NCI-H748 treated with DMSO at 0.1 percent for 48 hours (cell line): Measurements from ENCODE around the gene KLHL29.

Source experiments
- DNase-seq: peaks from one replicate; lab custom pipeline; 2025; lab: John Stamatoyannopoulos, UW

KLHL29 gene

DNA sequence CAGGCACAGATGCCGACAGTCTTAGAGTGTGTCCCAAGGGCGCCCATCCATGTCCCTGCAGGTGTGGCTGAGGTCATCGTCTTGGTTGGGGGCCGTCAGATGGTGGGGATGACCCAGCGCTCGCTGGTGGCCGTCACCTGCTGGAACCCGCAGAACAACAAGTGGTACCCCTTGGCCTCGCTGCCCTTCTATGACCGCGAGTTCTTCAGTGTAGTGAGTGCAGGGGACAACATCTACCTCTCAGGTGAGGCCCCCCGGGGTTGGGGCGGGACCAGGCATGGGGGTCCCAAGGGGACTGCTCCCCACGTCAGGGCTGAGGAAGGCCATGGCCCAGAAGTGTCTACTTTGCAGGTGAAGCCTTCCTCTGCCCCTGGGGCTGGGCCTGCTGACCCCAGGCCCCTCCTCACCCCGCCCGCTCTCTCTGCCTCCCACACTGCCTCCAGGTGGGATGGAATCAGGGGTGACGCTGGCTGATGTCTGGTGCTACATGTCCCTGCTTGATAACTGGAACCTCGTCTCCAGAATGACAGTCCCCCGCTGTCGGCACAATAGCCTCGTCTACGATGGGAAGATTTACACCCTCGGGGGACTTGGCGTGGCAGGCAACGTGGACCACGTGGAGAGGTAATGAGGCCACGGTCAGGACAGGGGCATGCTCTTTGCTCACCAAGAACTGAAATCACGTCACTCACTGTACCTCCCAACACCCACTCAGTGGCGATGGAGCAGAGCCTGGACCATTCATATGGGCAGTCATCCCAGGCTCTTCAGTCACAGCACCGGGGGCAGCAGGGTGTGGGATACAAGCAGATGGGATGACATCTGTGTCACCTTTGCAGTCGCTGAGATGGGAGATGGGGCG is 311.1 kb downstream of the KLHL29 start:
- DNase-seq: no peak

DNA sequence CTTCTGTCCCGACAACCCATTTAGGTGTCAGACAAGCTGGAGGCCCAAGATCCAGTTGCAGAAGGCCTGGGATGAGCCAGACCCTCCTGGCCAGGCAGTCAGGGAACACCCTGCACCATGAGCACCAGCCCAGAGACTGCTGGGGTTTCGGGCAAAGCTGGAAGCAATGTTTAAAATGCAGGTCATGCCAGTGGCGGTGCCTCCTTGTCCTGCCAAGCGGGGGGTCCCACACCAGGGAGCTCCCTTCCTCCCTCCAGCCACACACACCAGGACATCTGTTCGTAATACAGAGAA is 311.7 kb downstream of the KLHL29 start:
- DNase-seq: no peak

DNA sequence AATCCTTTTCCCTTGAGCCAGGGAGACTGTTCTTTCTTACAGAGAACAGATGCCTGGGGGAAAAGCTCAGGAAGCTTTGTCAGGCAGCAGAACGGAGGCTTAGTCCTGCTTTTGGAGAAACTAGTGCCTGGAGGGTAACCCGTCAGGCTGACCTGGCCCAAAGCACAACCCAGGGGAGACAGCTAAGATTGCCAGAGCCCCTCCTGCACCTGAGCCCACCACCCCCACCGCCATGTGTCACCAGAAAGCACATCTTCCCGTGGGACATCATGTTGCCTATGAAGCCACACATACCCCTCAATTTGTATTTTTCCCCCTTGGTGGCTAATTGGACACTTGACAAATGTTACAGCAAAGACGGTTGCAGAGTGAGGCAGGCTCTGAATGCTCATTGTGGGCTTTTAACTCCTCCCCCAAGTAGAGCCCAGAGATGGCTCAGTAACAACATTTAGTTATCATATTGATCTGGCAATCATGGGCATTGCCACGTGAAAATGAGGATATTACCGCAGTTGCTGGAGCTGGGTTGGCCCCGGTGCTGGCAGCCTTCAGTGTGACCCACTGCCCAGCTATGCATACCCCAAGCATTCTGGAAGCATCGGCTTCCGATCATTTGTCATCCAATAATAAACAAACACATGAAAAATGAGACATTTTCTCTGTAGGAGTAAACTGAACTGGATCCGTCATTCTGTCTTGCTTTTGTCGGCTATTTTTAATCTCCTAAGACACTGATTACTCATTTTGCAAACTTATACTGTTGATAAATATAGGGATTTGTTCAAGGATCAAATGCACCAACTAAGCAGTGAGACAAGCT is 312.5 kb downstream of the KLHL29 start:
- DNase-seq: no peak

GRCh38 chr2:23698116-23698693 is 313.2 kb downstream of the KLHL29 start:
- DNase-seq: no peak

DNA sequence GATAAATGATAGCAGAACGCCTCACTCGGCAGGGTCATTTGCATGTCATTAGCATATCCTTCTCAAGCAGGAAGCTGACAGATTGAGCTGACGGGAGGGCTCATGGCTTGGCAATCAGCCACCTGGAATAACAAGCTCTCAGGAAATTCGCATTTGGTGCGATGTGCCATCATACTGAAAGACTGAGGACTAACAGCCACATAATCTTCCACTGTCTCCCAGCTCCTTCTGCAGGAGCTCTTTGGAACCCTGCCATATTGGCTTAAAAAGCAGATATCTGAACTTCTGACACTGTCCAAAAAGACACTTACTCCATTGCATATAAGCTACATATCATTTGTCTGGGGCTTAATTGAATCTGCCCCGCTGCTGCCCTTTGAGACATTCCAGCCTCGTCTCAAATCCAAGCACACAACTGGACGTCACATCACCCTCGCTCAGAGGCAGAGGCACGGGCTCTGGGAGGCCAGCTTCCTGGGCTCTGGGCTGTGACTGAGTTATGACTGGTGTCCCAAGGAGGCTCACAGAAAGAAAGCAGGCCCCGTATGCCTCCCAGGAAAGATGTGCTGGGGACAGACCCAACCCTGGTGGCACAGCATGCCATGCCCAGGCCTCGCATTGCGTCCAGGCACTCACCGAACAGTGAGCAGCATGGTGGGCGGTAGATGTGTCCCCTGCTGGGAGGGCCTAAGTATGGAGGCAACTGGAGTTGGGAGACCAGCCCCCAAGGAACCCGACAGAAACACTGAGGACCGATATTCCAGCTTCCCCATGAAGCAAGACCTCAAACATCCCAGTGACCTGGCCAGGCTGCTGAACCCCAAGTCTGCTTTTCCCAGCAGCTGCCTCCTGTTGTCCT is 314.0 kb downstream of the KLHL29 start:
- DNase-seq: no peak

GRCh38 chr2:23699580-23699925 is 314.6 kb downstream of the KLHL29 start:
- DNase-seq: no peak

- DNase-seq: no peak
Measured at GRCh38 chr2:23700627-23701026, 315.6 kb downstream of the KLHL29 start.

- DNase-seq: no peak
Measured at GRCh38 chr2:23703037-23703582, 318.1 kb downstream of the KLHL29 start.

DNA sequence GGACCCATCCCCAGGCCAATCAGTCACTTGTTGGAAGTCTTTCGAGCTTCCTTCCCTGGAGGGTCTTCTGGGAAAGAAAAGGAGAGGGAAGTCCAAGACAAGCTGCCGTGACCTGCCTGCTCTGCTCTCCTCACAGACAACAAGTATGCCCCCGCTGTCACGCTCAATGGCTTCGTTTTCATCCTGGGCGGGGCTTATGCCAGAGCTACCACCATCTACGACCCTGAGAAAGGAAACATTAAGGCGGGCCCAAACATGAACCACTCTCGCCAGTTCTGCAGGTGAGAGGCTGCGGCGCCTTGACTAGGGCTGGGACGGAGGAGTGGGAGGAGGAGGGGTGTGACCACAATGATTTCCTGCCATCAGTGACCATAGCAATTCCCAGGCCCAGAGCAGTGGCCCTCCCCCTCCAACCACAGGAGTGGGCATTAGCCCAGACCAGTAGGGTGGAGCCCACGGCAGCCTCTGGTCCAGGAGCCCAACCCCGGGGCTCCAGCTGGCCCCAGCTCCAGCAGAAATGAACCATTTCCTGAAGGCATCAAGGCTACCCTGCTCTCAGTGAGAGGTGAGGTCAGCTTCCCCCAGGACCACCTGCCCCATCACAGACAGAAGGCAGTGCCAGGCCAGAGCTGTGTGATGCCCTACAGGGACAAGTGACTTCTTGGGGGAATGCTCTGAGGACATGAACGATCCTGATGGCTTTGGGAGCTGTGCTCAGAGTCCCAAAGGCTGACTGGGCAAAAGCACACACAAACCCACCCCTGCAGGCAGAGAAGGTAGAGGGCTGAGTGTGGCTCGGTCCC is 318.8 kb downstream of the KLHL29 start:
- DNase-seq: no peak

GRCh38 chr2:23705771-23706612 is 321.0 kb downstream of the KLHL29 start:
- no peak for DNase-seq

DNA sequence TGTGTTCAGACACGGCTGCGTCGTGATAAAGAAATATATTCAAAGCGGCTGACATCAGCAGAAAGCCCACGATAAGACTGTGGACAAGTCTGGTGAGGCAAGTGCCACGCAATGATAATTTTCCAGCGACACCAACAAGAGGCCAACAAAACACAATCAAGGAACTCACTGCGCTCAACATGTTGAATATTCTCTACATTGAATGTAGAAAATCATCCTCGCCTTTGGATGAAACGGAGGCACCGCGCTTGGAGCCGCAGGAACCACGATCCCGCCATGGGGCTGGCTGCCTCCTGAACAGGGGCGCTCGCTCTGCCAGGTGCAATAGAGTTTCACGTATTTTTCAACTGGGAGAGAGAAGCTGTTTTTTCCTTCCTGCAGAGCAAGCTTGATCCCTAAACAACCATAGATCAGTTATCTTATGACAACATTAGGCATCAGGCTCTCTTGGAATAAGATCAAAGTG is 321.7 kb downstream of the KLHL29 start:
- DNase-seq: no peak

DNA sequence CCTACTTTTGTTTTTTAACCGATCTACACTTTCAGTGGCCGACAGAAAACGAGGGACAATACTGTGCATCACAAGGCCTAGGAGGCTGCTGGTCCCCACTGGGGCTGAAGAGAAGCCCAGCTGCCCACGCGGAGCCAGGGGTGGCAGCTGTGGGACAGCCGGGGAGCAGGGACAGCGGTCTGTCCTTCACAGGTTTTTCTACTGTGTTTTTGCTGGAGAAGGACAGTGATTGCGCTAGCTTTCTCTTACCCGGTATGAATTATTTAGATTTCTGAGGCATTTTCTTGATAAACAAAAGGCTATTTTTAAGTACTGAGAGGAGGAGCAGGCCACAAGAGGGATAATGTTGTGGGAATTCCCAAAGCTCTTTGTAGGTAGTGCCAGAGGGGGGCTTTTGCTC is 322.1 kb downstream of the KLHL29 start:
- DNase-seq: no peak

DNA sequence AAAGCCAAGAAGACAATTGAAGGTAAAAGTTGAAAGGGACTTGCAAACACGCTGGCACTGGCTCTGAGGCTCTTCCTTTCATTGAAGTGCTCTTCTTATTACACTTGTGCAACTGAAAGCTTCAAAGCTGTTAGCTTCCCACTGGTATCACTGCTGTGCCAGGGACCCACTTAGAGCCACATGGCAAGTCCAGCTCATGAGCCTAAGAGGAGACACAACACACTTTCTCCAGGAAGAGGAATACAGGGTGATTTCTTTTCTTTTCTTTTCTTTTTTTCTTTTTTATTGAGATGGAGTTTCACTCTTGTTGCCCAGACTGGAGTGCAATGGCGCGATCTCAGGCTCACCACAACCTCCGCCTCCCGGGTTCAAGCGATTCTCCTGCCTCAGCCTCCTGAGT is 323.8 kb downstream of the KLHL29 start:
- DNase-seq: no peak

- no peak for DNase-seq
Measured at GRCh38 chr2:23709311-23709710, 324.3 kb downstream of the KLHL29 start.

GRCh38 chr2:23711979-23712755 is 327.2 kb downstream of the KLHL29 start:
- DNase-seq: no peak

- no peak for DNase-seq
Measured at GRCh38 chr2:23712756-23713151, 327.8 kb downstream of the KLHL29 start.

GRCh38 chr2:23713351-23713750 is 328.4 kb downstream of the KLHL29 start:
- no peak for DNase-seq

DNA sequence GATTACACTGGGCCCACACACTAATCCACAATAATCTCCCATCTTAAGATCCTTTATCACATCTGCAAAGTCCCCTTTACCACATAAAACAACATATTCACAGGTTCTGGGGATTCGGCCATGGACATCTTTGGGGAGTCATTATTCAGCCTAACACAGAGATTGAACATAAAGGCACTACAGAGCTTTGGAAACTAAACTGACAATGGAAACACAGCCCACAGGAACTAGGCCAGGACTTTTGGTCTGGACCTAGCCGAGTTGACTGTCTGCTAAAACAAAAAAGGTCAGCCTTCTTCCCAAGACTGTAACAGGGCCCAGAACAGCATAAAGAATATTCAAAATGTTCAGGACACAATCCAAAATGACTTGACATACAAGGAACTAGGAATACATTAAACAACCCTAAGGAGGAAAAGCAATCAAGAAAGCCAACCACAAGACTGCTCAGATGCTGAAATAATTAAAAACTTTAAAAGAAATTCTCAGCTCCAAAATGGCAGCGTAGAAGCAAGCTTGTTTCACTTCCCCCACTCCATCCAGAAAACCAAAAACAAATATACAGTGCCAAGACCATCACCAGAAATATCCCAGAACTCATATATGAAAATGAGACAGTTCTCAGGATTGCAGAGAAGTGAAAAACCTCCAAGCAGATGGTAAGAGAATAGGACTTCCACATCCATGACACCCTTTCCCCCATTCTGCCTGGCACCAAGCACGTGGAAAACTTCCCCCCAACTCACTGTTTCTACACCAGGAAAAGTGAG is 334.1 kb downstream of the KLHL29 start:
- no peak for DNase-seq
